Astrocyte (in vitro differentiated cells and primary cell): ENCODE results near the gene LDAF1. TPM values are rescaled to one million over a fixed set of nuclear protein-coding genes. Genes with fewer than 3 reads are reported as not detected.

Experiments used
- DNase-seq: peaks from one replicate; pipeline ENCODE4 v3.0.0-alpha.2; 2010; ENCODE audit warnings: low read depth
- FAIRE-seq: peaks from 2 replicates; lab custom pipeline; 2011; peaks lifted over from hg19 to GRCh38; lab: Jason Lieb, UNC
- H2AFZ ChIP-seq: 2 replicates; pipeline ENCODE4 v1.6.0; 2012; ENCODE audit warnings: low read depth, low read length, inconsistent platforms
- H3K27ac ChIP-seq: 2 replicates; pipeline ENCODE4 v1.5.1; 2011; ENCODE audit warnings: low read depth, low read length, inconsistent platforms
- H3K27me3 ChIP-seq: 2 replicates; pipeline ENCODE4 v1.6.0; 2011; ENCODE audit warnings: low read length, inconsistent platforms; ENCODE audit not compliant: insufficient read depth
- H3K36me3 ChIP-seq: 2 replicates; pipeline ENCODE4 v1.5.1; 2011; ENCODE audit warnings: low read length, inconsistent platforms; ENCODE audit not compliant: insufficient read depth
- H3K4me1 ChIP-seq: 2 replicates; pipeline ENCODE4 v1.5.1; 2011; ENCODE audit warnings: low read length, inconsistent platforms; ENCODE audit not compliant: insufficient read depth
- H3K4me2 ChIP-seq: 2 replicates; pipeline ENCODE4 v1.6.0; 2012; ENCODE audit warnings: low read length, inconsistent platforms
- H3K4me3 ChIP-seq: 2 replicates; pipeline ENCODE4 v1.5.1; 2011; ENCODE audit warnings: low read depth, mild to moderate bottlenecking, low read length, inconsistent platforms; ENCODE audit not compliant: insufficient read depth
- H3K79me2 ChIP-seq: 2 replicates; pipeline ENCODE4 v1.6.0; 2012; ENCODE audit warnings: mild to moderate bottlenecking, low read length, inconsistent platforms; ENCODE audit not compliant: insufficient read depth
- H3K9ac ChIP-seq: 2 replicates; pipeline ENCODE4 v1.6.0; 2012; ENCODE audit warnings: mild to moderate bottlenecking, low read length, inconsistent platforms
- H3K9me3 ChIP-seq: 2 replicates; pipeline ENCODE4 v1.5.1; 2012; ENCODE audit warnings: low read depth, mild to moderate bottlenecking, low read length, inconsistent platforms; ENCODE audit not compliant: insufficient read depth
- H4K20me1 ChIP-seq: 2 replicates; pipeline ENCODE4 v1.6.0; 2012; ENCODE audit warnings: low read length, inconsistent platforms; ENCODE audit not compliant: insufficient read depth
- H3K27ac Mint-ChIP-seq: one replicate; pipeline ENCODE4 v1.8.0; 2021; ENCODE audit warnings: mild to moderate bottlenecking, mixed read lengths; ENCODE audit not compliant: unreplicated experiment
- H3K27me3 Mint-ChIP-seq: one replicate; pipeline ENCODE4 v1.8.0; 2021; ENCODE audit warnings: low read depth, mixed read lengths; ENCODE audit not compliant: unreplicated experiment
- H3K36me3 Mint-ChIP-seq: one replicate; pipeline ENCODE4 v1.8.0; 2021; ENCODE audit warnings: low read depth, mixed read lengths; ENCODE audit not compliant: unreplicated experiment
- H3K4me1 Mint-ChIP-seq: one replicate; pipeline ENCODE4 v1.8.0; 2021; ENCODE audit warnings: low read depth, mixed read lengths; ENCODE audit not compliant: unreplicated experiment
- H3K4me3 Mint-ChIP-seq: one replicate; pipeline ENCODE4 v1.8.0; 2021; ENCODE audit warnings: mild to moderate bottlenecking, moderate library complexity, mixed read lengths; ENCODE audit not compliant: unreplicated experiment
- H3K9me3 Mint-ChIP-seq: one replicate; pipeline ENCODE4 v1.8.0; 2021; ENCODE audit warnings: mild to moderate bottlenecking, mixed read lengths; ENCODE audit not compliant: unreplicated experiment
- EZH2 ChIP-seq: IDR thresholded peaks from 2 replicates; pipeline ENCODE4 v1.6.1; 2012; ENCODE audit warnings: mild to moderate bottlenecking, low read length, inconsistent platforms; ENCODE audit not compliant: insufficient read depth
- total RNA-seq: library from RNA; stranded (reverse); gene quantifications from 2 replicates; pipeline ENCODE4 v1.2.1, GENCODE V29; 2021
- TF ChIP-seq, protein P1 (sequence below): IDR thresholded peaks from 2 replicates; pipeline ENCODE4 v1.5.1; 2011; ENCODE audit warnings: low read depth, mild to moderate bottlenecking, inconsistent platforms, low read length, moderate library complexity; ENCODE audit not compliant: insufficient read depth

LDAF1 gene
- total RNA-seq, 1 donor from 2014 or later: 38.6 TPM

GRCh38 chr16:21179983-21180365, 21.5 kb downstream of the LDAF1 start:
- Mint-ChIP-seq H3K27ac (no peak overlapping the region), H3K4me3 (no peak overlapping the region), H3K4me1 (no peaks in the 10 kb centered on the region), H3K36me3 (peaks cover 53% of the 10 kb centered on the region), H3K9me3 (peaks cover 10% of the 10 kb centered on the region), H3K27me3 (no peaks in the 10 kb centered on the region)
- Histone ChIP-seq H3K36me3 (peaks cover 3% of the 10 kb centered on the region), H3K79me2 (no peaks in the 10 kb centered on the region), H3K27me3 (no peaks in the 10 kb centered on the region), H3K9me3 (no peaks in the 10 kb centered on the region), H2AFZ (no peak overlapping the region), H4K20me1 (no peaks in the 10 kb centered on the region), H3K27ac (no peak overlapping the region), H3K4me2 (no peak overlapping the region), H3K4me1 (no peaks in the 10 kb centered on the region), H3K4me3 (no peak overlapping the region), H3K9ac (no peak overlapping the region)
- TF ChIP-seq, protein P1, sequence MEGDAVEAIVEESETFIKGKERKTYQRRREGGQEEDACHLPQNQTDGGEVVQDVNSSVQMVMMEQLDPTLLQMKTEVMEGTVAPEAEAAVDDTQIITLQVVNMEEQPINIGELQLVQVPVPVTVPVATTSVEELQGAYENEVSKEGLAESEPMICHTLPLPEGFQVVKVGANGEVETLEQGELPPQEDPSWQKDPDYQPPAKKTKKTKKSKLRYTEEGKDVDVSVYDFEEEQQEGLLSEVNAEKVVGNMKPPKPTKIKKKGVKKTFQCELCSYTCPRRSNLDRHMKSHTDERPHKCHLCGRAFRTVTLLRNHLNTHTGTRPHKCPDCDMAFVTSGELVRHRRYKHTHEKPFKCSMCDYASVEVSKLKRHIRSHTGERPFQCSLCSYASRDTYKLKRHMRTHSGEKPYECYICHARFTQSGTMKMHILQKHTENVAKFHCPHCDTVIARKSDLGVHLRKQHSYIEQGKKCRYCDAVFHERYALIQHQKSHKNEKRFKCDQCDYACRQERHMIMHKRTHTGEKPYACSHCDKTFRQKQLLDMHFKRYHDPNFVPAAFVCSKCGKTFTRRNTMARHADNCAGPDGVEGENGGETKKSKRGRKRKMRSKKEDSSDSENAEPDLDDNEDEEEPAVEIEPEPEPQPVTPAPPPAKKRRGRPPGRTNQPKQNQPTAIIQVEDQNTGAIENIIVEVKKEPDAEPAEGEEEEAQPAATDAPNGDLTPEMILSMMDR: no peak
- no peak for TF ChIP-seq EZH2
- DNase-seq (no peak), FAIRE-seq (no peak)

- H3K36me3 Mint-ChIP-seq: peaks cover 37% of the 10 kb centered on the region
- no peak for FAIRE-seq
- H3K4me1 Mint-ChIP-seq: peaks cover 14% of the 10 kb centered on the region
Measured at GRCh38 chr16:21183995-21184394, 25.5 kb downstream of the LDAF1 start.

GRCh38 chr16:21184834-21185233, 26.4 kb downstream of the LDAF1 start:
- Histone ChIP-seq H3K36me3 (peaks cover under 1% of the 10 kb centered on the region), H4K20me1 (no peaks in the 10 kb centered on the region), H3K4me3 (no peak overlapping the region), H3K9me3 (no peaks in the 10 kb centered on the region), H3K4me2 (no peak overlapping the region), H3K27me3 (no peaks in the 10 kb centered on the region), H3K79me2 (no peaks in the 10 kb centered on the region), H3K27ac (no peak overlapping the region), H2AFZ (no peak overlapping the region), H3K4me1 (peaks cover 10% of the 10 kb centered on the region), H3K9ac (no peak overlapping the region)
- Mint-ChIP-seq H3K4me3 (no peak overlapping the region), H3K27ac (no peak overlapping the region), H3K36me3 (peaks cover 28% of the 10 kb centered on the region), H3K9me3 (peaks cover 6% of the 10 kb centered on the region), H3K4me1 (peaks cover 14% of the 10 kb centered on the region), H3K27me3 (no peaks in the 10 kb centered on the region)
- DNase-seq (no peak), FAIRE-seq (no peak)
- TF ChIP-seq, protein P1: no peak
- TF ChIP-seq EZH2: no peak

More at GRCh38 chr16:21183995-21184394, 25.5 kb downstream of the LDAF1 start:
- Histone ChIP-seq H3K9me3 (no peaks in the 10 kb centered on the region), H3K79me2 (no peaks in the 10 kb centered on the region), H3K4me2 (no peak overlapping the region), H3K27ac (no peak overlapping the region), H3K4me3 (no peak overlapping the region), H3K9ac (no peak overlapping the region), H3K4me1 (peaks cover 10% of the 10 kb centered on the region), H3K27me3 (no peaks in the 10 kb centered on the region), H3K36me3 (peaks cover 3% of the 10 kb centered on the region), H4K20me1 (no peaks in the 10 kb centered on the region), H2AFZ (no peak overlapping the region)
- no peak overlapping the region for H3K4me3 Mint-ChIP-seq
- no peaks in the 10 kb centered on the region for H3K27me3 Mint-ChIP-seq
- H3K27ac Mint-ChIP-seq: no peak overlapping the region
- H3K9me3 Mint-ChIP-seq: peaks cover 6% of the 10 kb centered on the region
- TF ChIP-seq, protein P1: no peak
- TF ChIP-seq EZH2: no peak
- DNase-seq: no peak
